ENCODE measurements around the gene CLEC11A.

Gene CLEC11A

GRCh38 chr19:50705422-50706019 is 17.6 kb upstream of the CLEC11A start:
- DNase-seq: peak; percentile 41

GRCh38 chr19:50706387-50706786 is 16.8 kb upstream of the CLEC11A start:
- DNase-seq: no peak

- DNase-seq: no peak
Measured at GRCh38 chr19:50708179-50708879, 14.8 kb upstream of the CLEC11A start.

- DNase-seq: no peak
Measured at GRCh38 chr19:50710094-50710493, 13.1 kb upstream of the CLEC11A start.

- DNase-seq: no peak
Measured at GRCh38 chr19:50710612-50711011, 12.6 kb upstream of the CLEC11A start.

- no peak for DNase-seq
Measured at GRCh38 chr19:50711196-50711595, 12.0 kb upstream of the CLEC11A start.

- DNase-seq: no peak
Measured at GRCh38 chr19:50711805-50712204, 11.4 kb upstream of the CLEC11A start.

- no peak for DNase-seq
Measured at GRCh38 chr19:50712833-50713232, 10.3 kb upstream of the CLEC11A start.

GRCh38 chr19:50713556-50714236 is 9.5 kb upstream of the CLEC11A start:
- DNase-seq: no peak

- no peak for DNase-seq
Measured at GRCh38 chr19:50716178-50717025, 6.8 kb upstream of the CLEC11A start.

- DNase-seq: no peak
Measured at GRCh38 chr19:50717026-50717723, 6.0 kb upstream of the CLEC11A start.

GRCh38 chr19:50717891-50718254 is 5.3 kb upstream of the CLEC11A start:
- no peak for DNase-seq

GRCh38 chr19:50718255-50719118 is 4.7 kb upstream of the CLEC11A start:
- DNase-seq: no peak

- no peak for DNase-seq
Measured at GRCh38 chr19:50719119-50719435, 4.1 kb upstream of the CLEC11A start.

- no peak for DNase-seq
Measured at GRCh38 chr19:50719566-50719965, 3.6 kb upstream of the CLEC11A start, which contains the start of gene SHANK1. SHANK1 (minus strand) TSS chr19:50719802; CDS start chr19:50716919, 2,883 bp downstream.

GRCh38 chr19:50720181-50720920 is 2.8 kb upstream of the CLEC11A start:
- DNase-seq: no peak

- no peak for DNase-seq
Measured at GRCh38 chr19:50720921-50721381, 2.2 kb upstream of the CLEC11A start.

- no peak for DNase-seq
Measured at GRCh38 chr19:50721441-50722137, 1.6 kb upstream of the CLEC11A start.

- DNase-seq: no peak
Measured at GRCh38 chr19:50722201-50723013, 757 bp upstream of the CLEC11A start.
